Hematopoietic multipotent progenitor cell treated with erythropoietin and hydrocortisone succinate and interleukin-3 and kit ligand, for 15 days (in vitro differentiated cells): ENCODE results near the gene PLA2R1.
"Not testable (repeated sequence)": the region's sequence is repeated elsewhere in the genome, so short reads cannot be mapped to it uniquely, and the experiment has no call there.

Source experiments
- DNase-seq: peaks from one replicate; pipeline ENCODE4 v3.0.0-alpha.2; 2015; ENCODE audit warnings: low spot score

The PLA2R1 gene

DNA sequence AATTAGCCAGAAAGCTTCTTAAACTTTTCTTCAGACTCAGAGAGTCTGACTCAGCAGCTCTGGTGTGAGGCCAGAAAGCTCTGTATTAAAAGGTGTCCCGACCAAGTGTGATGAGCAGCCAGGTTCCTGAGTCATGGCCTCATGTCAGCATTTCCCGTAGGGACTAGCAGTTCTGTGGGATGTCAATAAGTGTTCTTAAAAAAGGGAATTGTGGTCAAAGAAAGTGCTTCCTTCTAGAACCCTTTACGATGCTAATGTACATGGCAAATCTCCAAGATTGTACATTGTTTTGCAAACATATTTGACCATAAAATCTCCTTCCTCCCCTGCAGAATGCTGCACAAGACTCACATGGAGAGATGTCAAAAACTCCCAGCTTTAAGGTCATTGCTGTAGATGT lies 80.1 kb downstream of the PLA2R1 start:
- DNase-seq = no peak

DNA sequence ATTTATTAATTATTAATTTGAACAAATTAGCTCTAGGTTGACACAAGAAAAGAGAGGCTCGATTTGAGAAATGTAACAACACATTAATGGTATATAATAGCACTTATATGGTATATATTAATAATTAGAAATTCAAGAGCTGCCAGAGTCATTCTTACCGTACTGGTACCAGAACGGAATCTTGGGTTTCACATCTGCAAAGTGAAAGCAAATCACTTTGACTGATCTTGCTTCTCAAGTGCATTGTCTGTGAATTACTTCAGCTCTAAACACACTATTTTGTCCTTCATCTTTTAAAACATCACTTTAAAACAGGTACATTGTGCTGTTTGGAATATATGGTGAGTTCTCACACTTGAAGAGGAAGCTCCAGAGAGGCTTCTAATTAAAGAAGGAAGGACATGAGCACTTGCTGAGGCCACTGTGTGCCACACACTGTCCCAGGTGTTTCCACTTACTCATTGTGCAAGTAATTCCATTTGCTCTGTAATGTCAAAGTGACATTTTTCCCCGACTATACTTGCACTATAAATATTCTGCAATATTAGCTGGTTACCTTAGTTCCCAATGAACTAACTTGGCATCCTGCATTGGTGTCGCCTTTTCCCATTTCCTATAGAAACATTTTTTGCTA lies 85.8 kb downstream of the PLA2R1 start:
- DNase-seq = no peak

DNA sequence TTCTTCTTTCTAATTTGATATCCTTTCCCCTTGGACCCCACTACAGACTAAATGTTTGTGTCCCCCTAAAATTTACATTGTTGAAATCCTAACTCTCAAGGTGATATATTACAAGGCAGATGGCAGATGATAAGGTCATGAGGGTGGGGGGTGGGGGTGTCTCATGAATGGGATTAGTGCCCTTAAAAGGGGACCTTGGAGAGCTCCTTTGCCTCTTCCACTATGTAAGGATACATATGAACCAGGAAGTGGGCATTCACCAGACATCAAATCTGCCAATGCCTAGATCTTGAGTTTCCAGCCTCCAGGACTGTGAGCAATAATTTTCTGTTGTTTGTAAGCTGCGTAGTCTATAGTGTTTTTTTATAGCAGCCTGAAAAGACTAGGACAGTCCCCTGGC lies 89.1 kb downstream of the PLA2R1 start:
- DNase-seq = no peak

DNA sequence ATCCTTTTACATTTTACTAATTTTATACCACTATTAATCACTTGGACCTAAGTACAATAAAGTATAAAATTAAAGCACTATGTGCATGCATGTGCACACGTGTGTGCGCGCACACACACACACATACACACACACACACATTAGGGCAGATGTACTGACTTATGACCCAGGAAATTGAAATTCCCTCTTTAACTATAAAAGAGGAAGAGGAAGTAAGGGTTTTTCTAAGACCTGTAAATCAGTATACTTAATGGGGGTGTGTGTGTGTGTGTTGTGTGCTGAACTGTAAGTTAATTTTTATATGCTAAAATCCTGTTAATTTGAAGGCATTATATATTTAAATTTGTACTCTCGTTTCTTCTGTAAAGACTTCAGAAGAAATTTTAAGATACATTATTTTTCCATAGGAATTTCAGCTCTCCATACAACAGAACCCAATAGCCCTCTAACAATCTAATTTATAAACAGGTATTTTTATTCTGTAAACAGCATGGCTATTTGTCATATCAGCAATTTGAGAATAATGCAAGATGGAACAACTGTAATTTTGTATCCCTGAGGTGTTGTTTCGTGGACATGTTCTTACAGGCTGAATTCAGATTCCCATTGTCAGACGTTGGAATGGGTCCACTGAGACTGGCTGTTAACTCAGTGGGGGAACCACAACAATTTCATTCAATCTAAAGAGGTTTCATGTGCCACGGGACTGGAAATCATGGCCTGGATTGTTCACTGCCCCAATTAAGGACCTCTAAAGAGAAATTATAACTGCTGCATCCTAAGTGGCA lies 90.9 kb downstream of the PLA2R1 start:
- no peak for DNase-seq

DNA sequence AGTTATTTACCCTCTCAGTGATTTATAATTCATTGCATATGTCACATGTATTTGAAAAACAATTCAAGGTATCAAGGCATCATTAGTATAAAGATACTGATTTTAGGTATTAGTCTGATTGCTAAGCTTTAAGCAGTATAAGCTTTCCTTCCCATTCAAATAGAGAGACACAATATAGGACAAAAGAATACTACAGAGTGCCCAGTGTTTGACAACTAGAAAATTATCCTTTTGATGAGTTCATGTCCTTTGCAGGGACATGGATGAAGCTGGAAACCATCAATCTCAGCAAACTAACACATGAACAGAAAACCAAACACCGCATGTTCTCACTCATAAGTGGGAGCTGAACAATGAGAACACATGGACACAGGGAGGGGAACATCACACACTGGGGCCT lies 91.9 kb downstream of the PLA2R1 start:
- not testable (repeated sequence) for DNase-seq

DNA sequence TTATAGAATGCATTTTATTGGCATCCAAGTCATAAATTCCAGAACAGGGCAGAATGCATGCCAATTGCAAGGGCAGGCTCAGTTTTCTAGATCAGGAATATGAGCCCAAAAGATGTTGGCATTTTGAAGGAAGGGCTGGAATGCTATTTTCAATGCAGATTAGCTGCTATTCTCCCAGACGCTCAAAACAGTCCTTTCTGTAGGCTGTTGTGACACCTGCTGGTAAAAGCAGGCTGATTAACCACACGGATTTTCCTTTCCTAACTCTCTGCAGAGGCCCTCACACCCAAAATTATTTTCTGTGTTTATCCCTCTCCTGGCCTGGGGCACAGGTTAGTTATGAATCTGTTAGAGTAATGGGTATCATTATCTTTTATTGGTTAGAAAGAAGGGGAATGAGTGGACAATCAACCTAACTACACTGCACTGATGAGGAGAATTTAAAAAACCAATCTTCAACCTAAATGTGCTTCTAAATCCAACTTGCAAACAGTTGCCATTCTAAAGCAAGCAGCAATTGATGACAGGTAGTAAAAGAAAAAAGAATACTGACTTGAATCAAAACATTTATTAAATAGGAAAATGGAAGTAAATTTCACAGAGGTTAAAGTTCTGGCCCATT lies 94.0 kb downstream of the PLA2R1 start:
- DNase-seq = no peak

DNA sequence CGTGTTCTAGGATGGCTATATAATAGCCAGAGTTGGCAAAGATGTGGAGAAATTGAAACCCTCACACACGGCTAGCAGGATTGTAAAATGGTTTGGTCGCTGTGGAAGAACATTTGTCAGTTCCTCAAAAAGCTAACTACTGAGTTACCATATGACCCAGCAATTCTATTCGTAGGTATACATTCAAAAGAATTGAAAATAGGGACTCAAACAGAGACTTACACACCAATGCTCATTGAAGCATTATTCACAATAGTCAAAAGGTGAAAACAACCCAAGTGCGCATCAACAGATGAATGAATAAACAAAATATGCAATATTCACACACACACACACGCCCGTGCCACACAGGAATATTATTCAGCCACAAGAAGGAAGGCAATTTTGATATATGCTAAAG lies 98.7 kb downstream of the PLA2R1 start:
- DNase-seq = no peak

DNA sequence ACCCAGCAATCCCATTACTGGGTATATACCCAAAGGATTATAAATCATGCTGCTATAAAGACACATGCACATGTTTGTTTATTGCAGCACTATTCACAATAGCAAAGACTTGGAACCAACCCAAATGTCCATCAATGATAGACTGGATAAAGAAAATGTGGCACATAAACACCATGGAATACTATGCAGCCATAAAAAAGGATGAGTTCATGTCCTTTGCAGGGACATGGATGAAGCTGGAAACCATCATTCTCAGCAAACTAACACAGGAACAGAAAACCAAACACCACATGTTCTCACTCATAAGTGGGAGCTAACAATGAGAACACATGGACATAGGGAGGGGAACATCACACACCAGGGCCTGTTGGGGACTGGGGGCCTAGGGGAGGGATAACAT lies 99.9 kb downstream of the PLA2R1 start:
- DNase-seq = not testable (repeated sequence)

DNA sequence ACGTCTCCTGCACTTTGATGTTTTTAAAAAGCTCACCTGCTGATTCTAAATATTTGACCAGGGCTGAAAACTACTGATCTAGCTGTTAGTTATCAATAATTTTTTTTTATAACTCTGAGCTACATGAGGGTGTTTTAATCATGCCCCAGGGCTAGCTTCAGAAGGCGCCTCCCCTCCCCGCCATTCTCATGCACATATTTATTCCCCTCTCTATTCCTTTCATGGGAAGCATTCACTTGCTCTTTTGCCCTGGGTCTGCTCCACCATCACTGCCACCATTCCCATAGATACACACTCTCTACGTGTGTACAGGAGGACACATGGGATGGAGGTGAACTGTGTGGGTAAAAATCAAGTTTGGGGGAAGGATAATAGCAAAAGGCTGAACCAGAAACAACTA lies 101.0 kb downstream of the PLA2R1 start:
- DNase-seq = no peak

DNA sequence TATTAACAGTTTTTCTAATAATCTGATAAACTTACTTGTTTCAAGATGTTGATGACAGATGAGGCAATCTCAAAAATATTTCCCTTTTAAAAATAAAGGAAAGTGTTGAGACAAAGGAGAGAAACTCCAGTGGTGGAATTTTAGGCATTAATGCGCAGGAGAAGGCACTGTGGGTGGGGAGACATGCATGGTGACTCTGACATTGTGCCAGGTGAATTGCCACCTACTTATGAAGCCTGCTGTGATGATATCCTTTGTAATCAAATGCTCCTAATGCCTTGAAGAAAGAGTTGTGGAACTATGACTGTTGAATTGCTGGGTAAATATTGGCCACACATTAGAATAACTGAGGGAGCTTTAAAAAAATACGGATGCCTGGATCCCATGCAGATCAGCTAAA lies 101.4 kb downstream of the PLA2R1 start:
- no peak for DNase-seq

DNA sequence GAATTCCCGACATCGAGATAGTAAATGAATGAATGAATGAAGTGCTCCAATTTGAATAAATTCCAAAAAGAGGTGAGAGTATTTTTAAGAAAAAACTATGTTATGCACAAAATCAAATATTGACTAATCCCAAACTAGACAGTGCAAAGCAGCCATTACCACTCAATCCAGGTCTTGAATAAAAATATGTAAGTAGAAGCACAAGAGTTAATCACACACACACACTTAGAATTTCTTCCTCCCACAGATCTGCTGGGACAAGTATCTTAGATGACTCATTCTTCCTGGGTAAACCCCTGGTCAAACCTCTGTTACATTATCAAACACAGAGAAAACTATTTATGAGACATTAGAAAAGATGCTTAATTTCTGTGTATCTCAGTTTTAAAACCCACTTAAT lies 102.0 kb downstream of the PLA2R1 start:
- DNase-seq = no peak

DNA sequence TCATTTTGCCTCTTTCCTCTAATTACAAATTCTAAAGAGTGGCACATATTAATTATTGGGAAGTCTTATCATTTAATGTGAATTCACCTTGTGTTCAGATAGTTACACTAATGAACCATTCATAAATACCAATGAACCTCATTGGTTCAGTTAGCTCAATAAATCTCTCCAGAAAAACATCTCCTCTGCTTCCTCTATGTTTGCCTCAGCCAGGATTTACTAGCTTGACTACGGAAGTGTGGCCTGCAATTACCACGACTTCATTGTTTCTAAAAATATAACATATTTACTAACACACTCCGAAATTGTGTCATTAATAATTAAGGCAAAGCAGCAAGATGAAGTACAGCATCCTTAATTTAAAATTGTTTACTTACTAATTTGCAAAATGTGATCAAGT lies 103.3 kb downstream of the PLA2R1 start:
- DNase-seq = no peak

DNA sequence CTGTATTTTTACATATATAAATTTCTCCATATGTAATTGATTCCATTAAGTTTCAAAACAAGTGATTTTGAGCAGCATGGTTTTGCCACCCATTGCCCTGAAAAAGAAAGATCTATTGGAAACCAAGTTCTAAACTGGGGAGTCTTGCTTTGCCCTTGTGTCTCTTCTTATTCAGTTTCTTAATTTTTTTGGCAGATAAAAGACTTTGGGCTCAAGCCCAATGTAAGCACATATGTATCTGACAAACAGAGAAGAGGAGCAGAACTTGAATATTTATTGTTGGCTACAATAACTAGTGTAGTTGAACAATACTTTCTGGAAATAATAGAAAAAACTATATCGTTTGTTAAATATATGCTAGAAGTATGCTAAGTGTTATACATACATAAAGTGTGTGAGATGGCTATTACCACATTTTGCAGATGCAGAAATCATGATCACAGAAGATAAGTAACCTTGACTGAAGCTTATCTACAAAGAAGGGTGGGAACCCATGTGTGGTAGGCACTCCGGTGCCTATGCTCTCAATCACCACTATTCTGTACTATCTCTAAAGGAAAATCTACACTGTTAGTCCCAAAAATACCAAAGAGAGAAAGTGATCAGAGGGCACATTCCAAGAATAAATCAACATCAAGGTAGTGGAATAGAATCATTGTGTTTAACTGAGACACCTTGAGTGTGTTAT lies 109.1 kb downstream of the PLA2R1 start:
- no peak for DNase-seq

DNA sequence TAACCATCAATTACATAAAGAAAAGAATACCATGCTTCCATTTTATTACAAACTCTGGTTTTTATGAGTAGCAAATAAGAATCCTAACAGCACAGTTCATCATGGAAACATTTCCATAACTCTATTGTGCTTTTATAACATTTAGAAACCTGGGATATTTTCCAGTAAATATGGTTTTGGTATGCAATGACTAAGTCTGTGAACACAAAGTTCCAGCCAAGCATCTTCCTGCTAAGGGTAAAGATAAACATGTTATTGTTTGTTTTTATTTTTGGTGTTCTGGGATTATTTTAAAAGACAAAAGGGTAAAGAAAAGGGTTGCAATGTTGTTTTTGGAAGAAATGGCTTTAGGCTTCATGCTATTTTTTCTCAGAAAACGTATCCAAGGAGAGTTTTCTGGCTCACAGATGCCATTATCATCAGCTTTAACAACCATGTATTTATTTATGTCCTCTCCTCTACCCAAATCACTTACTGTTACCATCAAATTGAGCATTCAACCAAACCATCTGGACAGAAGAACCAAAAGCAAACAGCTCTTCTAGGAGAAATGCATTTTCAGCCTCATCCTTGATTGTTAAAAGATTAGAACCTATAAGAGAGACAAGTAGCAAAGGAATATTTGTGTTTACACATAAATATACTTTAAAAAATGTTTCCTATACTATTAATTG lies 116.0 kb downstream of the PLA2R1 start:
- DNase-seq = no peak

DNA sequence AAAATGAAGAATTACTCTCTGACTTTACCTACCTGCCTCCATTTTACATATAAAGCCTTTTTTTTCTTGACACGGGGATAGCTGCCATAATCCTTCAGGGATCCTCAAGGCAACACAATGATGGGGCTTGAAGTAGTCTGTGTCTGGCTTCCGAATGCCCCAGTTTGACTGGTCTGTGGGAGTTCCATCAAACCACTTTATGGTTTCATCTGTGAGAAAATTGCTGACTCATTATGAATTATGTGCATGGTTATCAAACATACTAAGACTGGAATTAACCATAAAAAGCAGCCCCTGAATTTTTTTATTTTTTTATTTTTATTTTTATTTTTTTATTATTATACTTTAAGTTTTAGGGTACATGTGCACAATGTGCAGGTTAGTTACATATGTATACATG lies 117.5 kb downstream of the PLA2R1 start:
- DNase-seq = no peak

DNA sequence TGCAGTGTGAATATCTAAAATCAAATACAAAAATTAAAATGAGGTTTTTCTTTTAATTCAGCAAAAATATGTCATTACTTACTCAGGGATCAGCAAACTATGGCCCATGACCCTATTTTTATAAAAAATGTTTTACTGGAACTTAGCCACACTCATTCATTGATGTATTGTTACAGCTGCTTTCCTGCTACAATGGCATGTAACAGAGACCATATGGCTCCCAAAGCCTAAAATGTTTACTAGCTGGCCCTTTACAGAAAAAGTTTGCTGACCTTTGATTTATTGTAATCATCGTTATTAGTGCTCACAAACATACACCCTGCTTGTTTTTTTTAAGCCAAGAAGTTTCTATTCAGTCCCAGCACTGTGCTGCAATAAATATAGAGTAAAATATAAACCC lies 120.3 kb downstream of the PLA2R1 start:
- no peak for DNase-seq

DNA sequence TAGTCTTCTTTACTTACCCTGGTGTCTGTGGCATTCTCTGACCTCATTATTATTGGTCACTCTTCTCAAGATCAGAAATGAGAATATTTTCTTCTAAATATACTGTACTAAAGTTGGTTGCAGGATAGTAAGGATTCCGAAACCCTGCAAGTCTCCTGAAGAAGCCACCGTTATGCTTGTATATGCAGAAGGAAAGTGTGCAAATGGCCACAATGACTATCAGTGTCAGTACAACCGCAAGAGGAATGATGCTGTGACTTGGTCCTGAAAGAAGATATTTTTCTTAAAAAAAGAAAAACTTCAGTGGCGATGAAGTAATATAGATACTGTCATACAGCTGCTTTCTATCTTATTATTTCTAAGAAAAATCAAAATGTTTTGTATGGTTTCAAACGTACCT lies 120.7 kb downstream of the PLA2R1 start:
- no peak for DNase-seq

DNA sequence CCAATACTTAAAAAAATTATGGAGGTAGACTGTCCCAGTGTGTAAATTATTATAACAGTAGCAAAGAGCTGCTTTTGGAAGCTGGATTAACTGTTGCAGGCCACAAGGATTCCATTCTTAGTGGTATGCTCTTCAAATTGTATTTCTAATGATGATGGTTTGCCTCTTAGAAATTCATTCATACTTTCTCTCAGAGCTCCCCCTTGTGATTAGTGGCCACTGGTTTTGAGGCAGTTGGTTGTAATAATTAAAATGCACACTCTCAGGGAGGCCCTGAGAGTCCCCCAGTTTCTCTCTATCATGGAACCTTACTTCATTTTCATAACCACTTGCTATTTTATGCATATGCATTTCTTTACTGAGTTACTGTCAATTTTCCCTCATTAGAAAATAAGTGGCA lies 122.5 kb downstream of the PLA2R1 start:
- no peak for DNase-seq

DNA sequence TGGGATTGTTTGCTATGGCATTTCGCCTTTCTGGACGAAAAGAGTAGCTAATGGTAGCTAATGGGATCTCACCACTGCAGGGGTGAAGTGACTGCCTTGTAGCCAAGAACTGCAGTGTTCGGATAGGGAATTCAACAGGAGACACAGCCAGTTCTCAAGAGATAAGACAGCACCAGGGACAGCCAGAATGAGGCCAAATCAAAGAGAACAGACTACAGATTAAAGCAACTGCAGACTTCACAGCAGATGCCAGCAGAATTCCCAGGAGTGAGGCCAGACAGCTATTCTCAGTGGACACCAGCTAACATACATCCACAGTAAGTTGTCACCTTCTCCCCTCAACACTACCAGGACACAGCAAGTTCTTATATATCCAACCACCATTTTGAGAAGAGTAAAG lies 124.0 kb downstream of the PLA2R1 start:
- DNase-seq = no peak

DNA sequence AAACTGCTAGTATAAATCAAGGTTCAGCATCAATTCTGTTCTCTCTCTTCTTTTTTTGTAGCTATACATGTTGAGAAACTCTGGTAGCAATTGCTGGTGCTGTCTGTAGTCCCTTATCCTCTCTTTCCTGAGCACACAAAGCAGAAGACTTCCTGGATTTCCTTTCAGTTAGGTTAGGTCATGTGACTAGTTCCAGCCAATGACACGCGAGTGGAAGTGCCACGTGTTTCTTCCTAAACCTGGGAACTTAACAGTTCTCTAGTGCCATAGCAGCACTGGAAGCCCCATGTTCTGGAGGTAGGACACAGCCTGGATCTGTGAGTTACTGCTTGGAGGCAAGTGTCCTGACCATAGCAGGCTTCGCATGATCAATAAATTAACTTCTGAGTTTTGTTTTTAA lies 125.9 kb downstream of the PLA2R1 start:
- DNase-seq = no peak

DNA sequence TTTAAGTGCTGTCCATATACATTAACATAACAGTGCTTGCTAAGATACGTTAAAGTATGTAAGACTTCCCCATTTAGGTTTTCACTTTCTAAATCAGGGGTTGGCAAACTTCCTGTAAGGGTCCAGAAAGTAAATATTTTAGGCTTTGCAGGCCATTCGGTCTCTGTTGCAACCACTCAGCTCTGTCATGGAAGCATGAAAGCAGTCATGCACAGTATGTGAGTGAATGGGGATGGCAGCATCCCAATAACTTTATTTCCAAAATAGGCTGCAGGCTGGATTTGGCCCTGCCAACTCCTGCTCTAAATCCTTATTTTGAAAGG lies 128.7 kb downstream of the PLA2R1 start:
- DNase-seq = no peak

DNA sequence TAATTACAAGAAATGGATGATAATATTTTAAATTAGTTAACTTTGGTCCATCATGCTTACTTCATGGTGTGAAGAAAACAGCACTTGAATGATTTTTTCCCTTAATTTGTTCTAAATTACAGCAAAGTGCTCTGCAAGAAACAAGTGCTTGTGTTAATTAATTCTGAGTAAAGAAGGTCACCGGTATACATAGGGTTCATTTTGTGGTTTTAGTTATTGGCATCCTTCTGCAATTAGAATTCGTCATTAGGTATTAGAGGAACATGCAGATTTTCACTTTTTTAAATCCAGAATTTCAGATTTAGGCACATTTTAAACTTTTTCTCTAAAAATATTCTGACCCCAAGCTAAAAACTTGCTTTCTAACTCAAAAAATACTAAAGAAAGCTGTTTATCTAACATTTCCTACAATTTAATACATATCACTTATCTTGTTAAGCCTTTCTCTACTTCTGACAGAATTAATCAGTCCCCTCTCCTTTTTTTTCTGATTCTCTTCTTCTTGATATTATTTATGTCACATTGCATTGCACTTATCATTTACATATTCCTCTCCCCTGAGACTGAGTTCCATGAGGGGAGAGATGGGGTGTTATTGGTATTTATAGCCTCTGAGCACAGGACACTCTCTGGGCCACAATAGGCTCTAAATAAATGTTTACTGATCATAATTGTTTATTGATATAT lies 129.2 kb downstream of the PLA2R1 start:
- DNase-seq = no peak
